AG08396 (cell line): Measurements from ENCODE around the gene LDB3.

Experiments used
- DNase-seq: peaks from one replicate; pipeline ENCODE4 v3.0.0; 2012; ENCODE audit warnings: low spot score, mixed read lengths

Gene LDB3

DNA sequence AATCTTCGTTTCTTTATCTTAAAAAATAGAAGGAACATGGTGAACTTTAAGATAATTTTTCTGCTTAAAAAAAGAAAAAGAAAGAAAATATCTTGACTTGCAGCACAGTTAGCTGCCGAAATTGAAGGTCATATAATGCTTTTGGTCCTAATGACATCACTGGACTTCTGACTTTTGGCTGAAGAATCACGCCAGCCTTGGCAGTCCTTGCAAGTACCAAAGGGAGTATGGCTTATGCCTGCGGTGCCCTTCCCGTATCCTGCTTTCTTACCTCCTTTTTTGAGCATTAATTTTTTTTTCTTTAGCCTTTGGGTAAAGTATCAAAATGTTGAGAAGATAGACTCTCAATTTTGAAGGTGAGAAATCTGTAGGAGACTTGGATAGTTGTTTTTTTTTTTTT, 95.1 kb downstream of the LDB3 start:
- DNase-seq: no peak

GRCh38 chr10:86765548-86765947, 97.2 kb downstream of the LDB3 start:
- no peak for DNase-seq

DNA sequence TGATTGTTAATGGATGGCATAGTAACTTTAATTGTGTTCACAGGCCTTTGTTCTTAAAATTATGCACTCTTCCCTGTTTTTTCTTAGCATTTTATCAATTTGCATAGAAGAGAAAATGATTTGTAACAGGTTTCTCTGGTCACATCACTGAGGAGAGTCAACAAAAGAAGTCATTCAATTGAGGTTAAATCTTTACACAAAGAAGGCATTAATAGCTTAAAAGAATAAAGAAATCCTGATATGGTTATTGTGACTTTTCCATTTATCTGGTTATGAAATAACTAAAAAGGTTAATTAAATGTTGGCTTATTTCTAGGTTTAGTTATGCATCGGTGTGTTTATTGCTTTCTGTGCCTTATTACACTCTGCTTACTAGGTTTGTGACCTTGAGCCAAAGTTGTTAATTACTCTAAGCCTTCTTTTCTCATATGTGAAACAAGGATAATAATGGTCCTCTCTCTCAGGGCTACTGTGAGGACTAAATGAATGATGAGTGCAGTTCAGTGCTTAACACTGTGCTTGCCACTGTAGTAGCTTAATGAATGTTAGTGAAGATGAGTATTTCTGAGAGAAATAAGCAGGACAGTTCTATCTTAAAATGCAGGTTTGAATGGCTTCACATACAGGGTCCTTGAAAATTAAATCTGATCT, 100.2 kb downstream of the LDB3 start:
- no peak for DNase-seq

- no peak for DNase-seq
Measured at GRCh38 chr10:86769991-86770390, 101.7 kb downstream of the LDB3 start.

DNA sequence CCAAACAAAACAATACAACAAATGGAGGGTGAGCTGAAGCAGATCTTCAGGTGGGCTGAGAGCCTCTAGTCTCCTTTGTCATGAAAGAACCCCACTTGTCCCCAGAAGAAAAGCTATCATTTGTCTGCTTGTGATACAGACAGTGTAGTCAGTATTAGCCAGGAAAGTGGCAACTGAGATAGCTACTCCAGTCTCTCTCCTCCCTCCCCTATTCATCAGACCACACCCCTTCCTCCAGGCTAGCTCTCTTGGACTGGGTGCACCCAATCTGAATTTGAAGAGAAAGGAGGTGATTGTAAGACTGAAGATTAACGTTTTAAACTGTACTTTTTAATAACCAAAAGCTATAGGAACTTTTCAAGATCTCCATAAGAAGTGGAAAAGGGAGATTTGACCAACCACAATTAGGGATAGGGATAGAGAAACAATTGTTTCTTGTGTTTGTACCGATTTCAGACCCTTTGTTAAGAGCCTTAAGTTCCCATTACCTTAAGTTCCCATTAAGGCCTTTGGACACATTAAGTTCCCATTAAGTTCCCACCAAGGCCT, 102.2 kb downstream of the LDB3 start:
- DNase-seq: no peak

- no peak for DNase-seq
Measured at GRCh38 chr10:86773498-86773897, 105.2 kb downstream of the LDB3 start.

GRCh38 chr10:86775056-86775869, 107.0 kb downstream of the LDB3 start:
- no peak for DNase-seq

DNA sequence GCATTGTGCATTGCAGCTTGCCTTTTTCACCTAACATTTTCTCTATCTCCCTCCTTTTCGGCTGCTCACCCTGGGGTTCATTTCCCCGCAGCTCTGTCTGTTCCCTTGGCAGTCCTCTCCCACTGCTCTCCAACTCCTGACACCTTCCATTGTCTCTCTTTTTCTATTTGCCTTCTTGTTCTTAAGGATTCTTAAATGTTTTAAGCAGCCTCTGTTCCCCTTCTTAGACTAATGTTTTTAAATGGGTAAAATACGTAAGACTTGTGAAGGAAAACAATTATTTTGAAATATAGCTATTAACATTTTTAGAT, 107.5 kb downstream of the LDB3 start:
- DNase-seq: no peak

- no peak for DNase-seq
Measured at GRCh38 chr10:86779220-86780017, 111.1 kb downstream of the LDB3 start.

DNA sequence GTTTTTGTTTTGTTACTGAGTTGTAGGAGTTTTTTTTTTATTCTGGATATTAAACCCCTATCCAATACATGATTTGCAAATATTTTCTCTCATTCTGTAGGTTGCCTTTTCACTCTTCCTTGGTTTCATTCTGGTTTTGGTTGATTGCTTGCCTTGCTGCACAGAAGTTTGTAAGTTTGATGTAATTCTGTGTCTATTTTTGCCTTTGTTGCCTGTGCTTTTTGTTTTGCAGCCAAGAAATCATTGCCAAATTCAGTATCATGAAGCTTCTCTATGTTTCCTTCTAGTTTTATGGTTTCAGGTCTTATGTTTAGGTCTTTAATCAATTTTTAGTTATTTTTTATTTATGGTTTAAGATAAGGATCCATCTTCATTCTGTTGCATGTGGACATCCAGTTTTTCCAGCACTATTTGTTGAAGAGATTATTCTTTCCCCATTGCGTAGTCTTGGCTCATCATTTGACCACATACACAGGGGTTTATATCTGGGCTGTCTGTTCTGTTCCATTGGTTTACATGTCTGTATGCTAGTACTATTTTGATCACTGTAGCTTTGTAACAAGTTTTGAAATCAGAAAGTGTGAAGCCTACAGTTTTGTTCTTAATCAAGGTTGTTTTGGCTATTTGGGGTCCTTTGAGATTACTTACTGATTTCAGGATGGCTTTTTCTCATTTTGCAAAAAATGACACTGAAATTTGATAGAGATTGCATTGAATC, 114.5 kb downstream of the LDB3 start:
- DNase-seq: no peak

GRCh38 chr10:86785037-86785436, 116.7 kb downstream of the LDB3 start:
- no peak for DNase-seq
